Measurements from ENCODE around the gene ARSJ. TPM values are rescaled to one million over a fixed set of nuclear protein-coding genes. Genes with fewer than 3 reads are reported as not detected.

The ARSJ gene
- total RNA-seq (2022; extraction: Qiagen RNA extraction) = 3.8 to 4.7 TPM (median 4.5 TPM) in 5 replicates

GRCh38 chr4:113979148-113979904 is at the start of gene ARSJ:
TSS of gene ARSJ (minus strand) at chr4:113979647. CDS start at chr4:113978834, 813 bp downstream.

Other genes starting within 250 kb of the ARSJ start
- gene CAMK2D, start 217.9 kb downstream of the ARSJ start, total RNA-seq (2022; extraction: Qiagen RNA extraction) = 12.6 to 16.6 TPM (median 15.8 TPM) in 5 replicates